HepG2 (cell line): Measurements from ENCODE around the gene DND1. TPM values are rescaled to one million over a fixed set of nuclear protein-coding genes. Genes with fewer than 3 reads are reported as not detected.
A peak's percentile ranks its signal among the peaks of the same experiment; 100 is the strongest.

Experiments
- HCFC1 ChIP-seq: fragments of 150-350 bp; IDR thresholded peaks from 2 replicates; pipeline ENCODE4 v1.6.1; 2014; ENCODE audit warnings: low read depth, low read length
- HDAC2 ChIP-seq: sonication (generic); formaldehyde crosslinking; IDR thresholded peaks from 2 replicates; pipeline ENCODE4 v1.4.0; 2020; ENCODE audit warnings: missing genetic modification reagents
- POGZ ChIP-seq: sonication (generic); formaldehyde crosslinking; IDR thresholded peaks from 2 replicates; pipeline ENCODE4 v1.4.0; 2020; ENCODE audit warnings: mild to moderate bottlenecking, missing genetic modification reagents
- RXRB ChIP-seq: IDR thresholded peaks from 2 replicates; pipeline ENCODE4 v1.6.1; 2016; ENCODE audit warnings: borderline replicate concordance, missing genetic modification reagents, missing compliant biosample characterization
- SAP130 ChIP-seq: IDR thresholded peaks from 2 replicates; pipeline ENCODE4 v1.6.1; 2016; ENCODE audit warnings: low read depth
- SOX13 ChIP-seq, 3 experiments: fragments of 450-650 bp in 1 of 3; sonication (generic) in 1 of 3; formaldehyde crosslinking in 1 of 3; IDR thresholded peaks in 2 of 3; conservative IDR thresholded peaks in 1 of 3; 2 replicates each; pipeline versions ENCODE4 v1.5.0 to v1.6.1; 2016 to 2020; ENCODE audit warnings: antibody characterized with exemption in 1 of 3, mild to moderate bottlenecking in 1 of 3, missing compliant biosample characterization in 1 of 3, missing genetic modification reagents in 1 of 3, moderate library complexity in 1 of 3
- SOX6 ChIP-seq, 2 experiments: fragments of 450-650 bp in 1 of 2; sonication (generic) in 1 of 2; formaldehyde crosslinking in 1 of 2; IDR thresholded peaks; 2 replicates each; pipeline versions ENCODE4 v1.4.0 to v1.6.1; 2017 to 2020; ENCODE audit warnings: antibody characterized with exemption in 1 of 2, mild to moderate bottlenecking in 1 of 2, missing genetic modification reagents in 1 of 2
- TAF1 ChIP-seq: sonication (generic); formaldehyde crosslinking; IDR thresholded peaks from 2 replicates; pipeline ENCODE4 v1.4.0; 2020; ENCODE audit warnings: missing genetic modification reagents
- ZFP41 ChIP-seq: sonication (generic); formaldehyde crosslinking; IDR thresholded peaks from 2 replicates; pipeline ENCODE4 v1.4.0; 2020; ENCODE audit warnings: mild to moderate bottlenecking, missing genetic modification reagents, borderline replicate concordance
- ZNF232 ChIP-seq: sonication (generic); formaldehyde crosslinking; IDR thresholded peaks from 2 replicates; pipeline ENCODE4 v1.4.0; 2020; ENCODE audit warnings: missing genetic modification reagents, borderline replicate concordance
- ZNF674 ChIP-seq: sonication (generic); formaldehyde crosslinking; IDR thresholded peaks from 2 replicates; pipeline ENCODE4 v1.5.0; 2020; ENCODE audit warnings: low read depth, mild to moderate bottlenecking, missing genetic modification reagents
- ZNF792 ChIP-seq: IDR thresholded peaks from 2 replicates; pipeline ENCODE4 v1.6.1; 2016
- ZNF879 ChIP-seq: sonication (generic); formaldehyde crosslinking; IDR thresholded peaks from 2 replicates; pipeline ENCODE4 v1.8.1; 2023; ENCODE audit warnings: missing genetic modification reagents
- polyA plus RNA-seq, 8 experiments: library from polyadenylated mRNA; depleted of rRNA in 3 of 8; stranded (reverse) in 7 of 8; unstranded in 1 of 8; fragments of >200 nt; fragmentation: Illumina TruSeq in 4 of 8; extraction: Trizol in 4 of 8; gene quantifications; 2 replicates each; pipeline versions ENCODE4 v1.2.1 to v1.2.3, GENCODE V29; 2011 to 2016; ENCODE audit warnings: low read depth in 4 of 8, missing spikeins in 1 of 8, mixed read lengths in 1 of 8; ENCODE audit not compliant: insufficient read depth in 1 of 8
- total RNA-seq, 5 experiments: library from RNA; depleted of rRNA; stranded (reverse); fragments of >200 nt; fragmentation: Illumina TruSeq; extraction: Trizol; gene quantifications; 2 replicates each; pipeline ENCODE4 v1.2.3, GENCODE V29; 2016; ENCODE audit warnings: low read depth in 1 of 5
- TF ChIP-seq, protein P1 (sequence below): sonication (generic); formaldehyde crosslinking; IDR thresholded peaks from 2 replicates; pipeline ENCODE4 v1.4.0; 2020; ENCODE audit warnings: mild to moderate bottlenecking, low read depth, missing genetic modification reagents
- TF ChIP-seq, protein P2 (sequence below): sonication (generic); formaldehyde crosslinking; IDR thresholded peaks from 2 replicates; pipeline ENCODE4 v1.8.0; 2022; ENCODE audit warnings: missing genetic modification reagents, low read depth, mild to moderate bottlenecking, borderline replicate concordance
- TF ChIP-seq, protein P3 (sequence below): sonication (generic); formaldehyde crosslinking; IDR thresholded peaks from 2 replicates; pipeline ENCODE4; 2020; ENCODE audit warnings: missing genetic modification reagents, mild to moderate bottlenecking, borderline replicate concordance
- TF ChIP-seq, protein P4 (sequence below): sonication (generic); formaldehyde crosslinking; IDR thresholded peaks from 2 replicates; pipeline ENCODE4 v1.5.0; 2020; ENCODE audit warnings: missing genetic modification reagents
- TF ChIP-seq, protein P5 (sequence below): sonication (generic); formaldehyde crosslinking; IDR thresholded peaks from 2 replicates; pipeline ENCODE4 v1.4.0; 2020; ENCODE audit warnings: missing genetic modification reagents
- TF ChIP-seq, protein P6 (sequence below): IDR thresholded peaks from 2 replicates; pipeline ENCODE4 v1.6.1; 2016; ENCODE audit warnings: missing compliant biosample characterization, missing genetic modification reagents, borderline replicate concordance

The DND1 gene
- total and polyA plus RNA-seq, 2 of the 13 experiments (the other 11 are each of a cell fraction or from before 2014, with no cell fraction given): 0.48 to 0.55 TPM

DNA sequence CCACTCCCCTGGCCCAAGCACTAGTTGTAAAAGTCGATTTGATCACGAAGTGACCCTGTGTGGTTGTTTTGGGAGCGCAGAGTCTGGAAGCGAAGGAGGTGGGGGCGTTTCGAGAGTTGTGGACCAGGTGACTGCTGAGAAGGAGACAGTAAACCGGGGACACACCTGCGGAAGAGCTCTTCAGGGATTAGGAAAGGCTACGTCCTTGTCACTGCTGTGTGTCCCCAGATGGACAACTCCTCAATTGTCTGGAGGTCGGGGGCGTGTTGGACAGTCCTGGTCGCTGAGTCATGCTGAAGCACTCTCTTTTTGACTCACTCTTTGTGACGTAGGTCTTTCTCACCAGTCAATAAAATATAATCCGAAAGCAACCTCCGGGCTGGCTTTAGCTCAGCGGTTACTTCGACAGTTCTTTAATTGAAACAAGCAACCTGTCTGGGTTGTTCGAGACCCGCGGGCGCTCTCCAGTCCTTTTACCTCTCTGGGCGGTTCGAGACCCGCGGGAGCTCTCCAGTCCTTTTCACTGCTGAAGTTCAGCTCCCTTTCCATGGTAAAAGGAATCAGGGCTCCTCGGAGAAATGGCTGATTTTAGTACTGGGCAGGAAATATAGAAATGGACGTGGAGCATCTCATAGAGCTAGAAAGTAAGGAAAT, 37.6 kb upstream of the DND1 start (continued):
- no peak for TF ChIP-seq SOX6 (IDR thresholded peaks at IDR 0.05)
- TF ChIP-seq SOX6 (CRISPR knock-in tag; IDR thresholded peaks at IDR 0.05): peak; percentile 74
- TF ChIP-seq ZNF879 (CRISPR knock-in tag): no peak
- TF ChIP-seq SAP130 (CRISPR knock-in tag): peak; percentile 93
- TF ChIP-seq, protein P1, sequence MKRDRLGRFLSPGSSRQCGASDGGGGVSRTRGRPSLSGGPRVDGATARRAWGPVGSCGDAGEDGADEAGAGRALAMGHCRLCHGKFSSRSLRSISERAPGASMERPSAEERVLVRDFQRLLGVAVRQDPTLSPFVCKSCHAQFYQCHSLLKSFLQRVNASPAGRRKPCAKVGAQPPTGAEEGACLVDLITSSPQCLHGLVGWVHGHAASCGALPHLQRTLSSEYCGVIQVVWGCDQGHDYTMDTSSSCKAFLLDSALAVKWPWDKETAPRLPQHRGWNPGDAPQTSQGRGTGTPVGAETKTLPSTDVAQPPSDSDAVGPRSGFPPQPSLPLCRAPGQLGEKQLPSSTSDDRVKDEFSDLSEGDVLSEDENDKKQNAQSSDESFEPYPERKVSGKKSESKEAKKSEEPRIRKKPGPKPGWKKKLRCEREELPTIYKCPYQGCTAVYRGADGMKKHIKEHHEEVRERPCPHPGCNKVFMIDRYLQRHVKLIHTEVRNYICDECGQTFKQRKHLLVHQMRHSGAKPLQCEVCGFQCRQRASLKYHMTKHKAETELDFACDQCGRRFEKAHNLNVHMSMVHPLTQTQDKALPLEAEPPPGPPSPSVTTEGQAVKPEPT (CRISPR knock-in tag): no peak
- no peak for TF ChIP-seq SOX13 (IDR thresholded peaks at IDR 0.05)
- peak in 1 of 2 experiments; percentile 74; a peak in 2 of 4 replicates for TF ChIP-seq SOX13 (CRISPR knock-in tag; conservative IDR thresholded peaks at IDR 0.05 in 1 of 2, IDR thresholded peaks at IDR 0.05 in 1 of 2)
- TF ChIP-seq POGZ (CRISPR knock-in tag): no peak
- TF ChIP-seq, protein P2, sequence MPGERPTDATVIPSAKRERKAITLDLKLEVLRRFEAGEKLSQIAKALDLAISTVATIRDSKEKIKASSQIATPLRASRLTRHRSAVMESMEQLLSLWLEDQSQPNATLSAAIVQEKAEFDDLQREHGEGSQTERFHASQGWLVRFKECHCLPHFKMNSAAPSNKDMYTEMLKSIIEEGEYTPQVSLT: no peak
- TF ChIP-seq TAF1: peak; percentile 12; the same call in 1 of the 2 replicates
- peak; percentile 66; the same call in 1 of the 2 replicates for TF ChIP-seq RXRB (CRISPR knock-in tag)
- TF ChIP-seq HDAC2 (CRISPR knock-in tag): peak; percentile 83
- no peak for TF ChIP-seq ZNF674 (CRISPR knock-in tag)
- TF ChIP-seq, protein P3, sequence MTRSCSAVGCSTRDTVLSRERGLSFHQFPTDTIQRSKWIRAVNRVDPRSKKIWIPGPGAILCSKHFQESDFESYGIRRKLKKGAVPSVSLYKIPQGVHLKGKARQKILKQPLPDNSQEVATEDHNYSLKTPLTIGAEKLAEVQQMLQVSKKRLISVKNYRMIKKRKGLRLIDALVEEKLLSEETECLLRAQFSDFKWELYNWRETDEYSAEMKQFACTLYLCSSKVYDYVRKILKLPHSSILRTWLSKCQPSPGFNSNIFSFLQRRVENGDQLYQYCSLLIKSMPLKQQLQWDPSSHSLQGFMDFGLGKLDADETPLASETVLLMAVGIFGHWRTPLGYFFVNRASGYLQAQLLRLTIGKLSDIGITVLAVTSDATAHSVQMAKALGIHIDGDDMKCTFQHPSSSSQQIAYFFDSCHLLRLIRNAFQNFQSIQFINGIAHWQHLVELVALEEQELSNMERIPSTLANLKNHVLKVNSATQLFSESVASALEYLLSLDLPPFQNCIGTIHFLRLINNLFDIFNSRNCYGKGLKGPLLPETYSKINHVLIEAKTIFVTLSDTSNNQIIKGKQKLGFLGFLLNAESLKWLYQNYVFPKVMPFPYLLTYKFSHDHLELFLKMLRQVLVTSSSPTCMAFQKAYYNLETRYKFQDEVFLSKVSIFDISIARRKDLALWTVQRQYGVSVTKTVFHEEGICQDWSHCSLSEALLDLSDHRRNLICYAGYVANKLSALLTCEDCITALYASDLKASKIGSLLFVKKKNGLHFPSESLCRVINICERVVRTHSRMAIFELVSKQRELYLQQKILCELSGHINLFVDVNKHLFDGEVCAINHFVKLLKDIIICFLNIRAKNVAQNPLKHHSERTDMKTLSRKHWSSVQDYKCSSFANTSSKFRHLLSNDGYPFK (CRISPR knock-in tag): peak; percentile 58; the same call in 1 of the 2 replicates
- TF ChIP-seq, protein P4, sequence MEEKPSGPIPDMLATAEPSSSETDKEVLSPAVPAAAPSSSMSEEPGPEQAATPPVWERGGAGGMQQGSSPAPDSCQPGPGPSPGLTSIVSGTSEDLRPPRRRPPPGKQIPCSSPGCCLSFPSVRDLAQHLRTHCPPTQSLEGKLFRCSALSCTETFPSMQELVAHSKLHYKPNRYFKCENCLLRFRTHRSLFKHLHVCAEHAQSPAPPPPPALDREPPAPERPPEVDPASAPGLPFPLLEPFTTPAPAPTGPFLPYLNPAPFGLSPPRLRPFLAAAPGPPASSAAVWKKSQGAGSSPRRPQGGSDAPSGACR (CRISPR knock-in tag): 0 out of 2 replicates have a peak, but pooled peaks have one; percentile 63
- TF ChIP-seq, protein P5, sequence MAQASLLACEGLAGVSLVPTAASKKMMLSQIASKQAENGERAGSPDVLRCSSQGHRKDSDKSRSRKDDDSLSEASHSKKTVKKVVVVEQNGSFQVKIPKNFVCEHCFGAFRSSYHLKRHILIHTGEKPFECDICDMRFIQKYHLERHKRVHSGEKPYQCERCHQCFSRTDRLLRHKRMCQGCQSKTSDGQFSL: no peak
- TF ChIP-seq ZNF792 (CRISPR knock-in tag): peak; percentile 79; the same call in 1 of the 2 replicates
- TF ChIP-seq HCFC1: no peak
- no peak for TF ChIP-seq ZFP41 (CRISPR knock-in tag)
- TF ChIP-seq, protein P6, sequence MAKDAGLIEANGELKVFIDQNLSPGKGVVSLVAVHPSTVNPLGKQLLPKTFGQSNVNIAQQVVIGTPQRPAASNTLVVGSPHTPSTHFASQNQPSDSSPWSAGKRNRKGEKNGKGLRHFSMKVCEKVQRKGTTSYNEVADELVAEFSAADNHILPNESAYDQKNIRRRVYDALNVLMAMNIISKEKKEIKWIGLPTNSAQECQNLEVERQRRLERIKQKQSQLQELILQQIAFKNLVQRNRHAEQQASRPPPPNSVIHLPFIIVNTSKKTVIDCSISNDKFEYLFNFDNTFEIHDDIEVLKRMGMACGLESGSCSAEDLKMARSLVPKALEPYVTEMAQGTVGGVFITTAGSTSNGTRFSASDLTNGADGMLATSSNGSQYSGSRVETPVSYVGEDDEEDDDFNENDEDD (CRISPR knock-in tag): peak; percentile 24; the same call in 1 of the 2 replicates
- no peak for TF ChIP-seq ZNF232
